Stimulated activated CD8-positive, alpha-beta memory T cell treated with anti-CD3 and anti-CD28 coated beads, Interleukin-4, amount 100 ng/mL, for 4 hours (primary cell): ENCODE data around the gene SRMS.

ENCODE experiments used
- DNase-seq, 2 donors: peaks; one replicate each; pipeline ENCODE4 v3.0.0-alpha.2; 2020; ENCODE audit warnings: low read depth in 2 of 2, low spot score in 1 of 2

SRMS gene

DNA sequence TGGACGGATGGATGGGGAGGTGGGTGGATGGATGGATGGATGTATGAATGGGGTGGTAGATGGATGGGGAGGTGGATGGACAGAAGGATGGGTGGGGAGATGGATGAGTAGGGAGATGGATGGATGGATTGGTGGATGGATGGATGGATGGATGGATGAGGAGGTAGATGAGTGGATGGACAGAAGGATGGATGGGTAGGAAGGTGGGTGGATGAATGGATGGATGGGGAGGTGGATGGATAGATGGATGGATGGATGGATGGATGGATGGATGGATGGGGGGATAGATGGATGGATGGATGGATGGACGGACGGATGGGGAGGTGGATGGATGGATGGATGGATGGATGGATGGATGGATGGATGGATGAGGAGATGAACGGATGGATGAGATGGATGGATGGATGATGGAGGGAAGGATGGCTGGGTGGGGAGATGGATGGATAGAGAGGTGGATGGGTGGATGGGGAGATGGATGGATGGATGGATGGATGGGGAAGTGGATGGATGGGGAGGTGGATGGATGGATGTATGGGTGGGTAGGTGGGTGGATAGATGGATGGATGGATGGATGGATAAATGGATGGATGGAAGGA lies 55.8 kb downstream of the SRMS start:
- no peak for DNase-seq

DNA sequence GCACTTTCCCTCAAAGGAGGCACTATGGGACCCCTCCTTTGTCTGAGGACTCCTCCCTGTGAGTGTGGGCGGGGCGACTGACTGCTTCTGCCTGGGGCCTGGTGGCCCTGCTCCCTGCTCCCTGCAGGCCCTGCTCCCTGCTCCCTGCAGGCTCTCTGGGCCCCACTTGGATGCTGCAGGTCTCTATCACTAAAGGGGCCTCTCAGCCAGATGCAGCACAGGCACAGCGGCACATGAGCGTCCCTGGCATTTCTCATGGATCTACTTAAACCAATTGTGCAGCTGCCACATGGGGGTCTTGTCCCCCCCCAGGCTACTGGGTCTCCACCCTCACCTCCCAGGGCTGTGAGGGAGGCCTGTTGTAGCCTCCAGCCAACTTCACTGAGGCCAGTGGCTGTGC lies 56.5 kb downstream of the SRMS start:
- no peak for DNase-seq
